ENCODE results near the gene GAN. TPM values are rescaled to one million over a fixed set of nuclear protein-coding genes. Genes with fewer than 3 reads are reported as not detected.
A peak's percentile ranks its signal among the peaks of the same experiment; 100 is the strongest.

Gene GAN
- total RNA-seq, 1 experiment from 2014 or later: 6.8 TPM

DNA sequence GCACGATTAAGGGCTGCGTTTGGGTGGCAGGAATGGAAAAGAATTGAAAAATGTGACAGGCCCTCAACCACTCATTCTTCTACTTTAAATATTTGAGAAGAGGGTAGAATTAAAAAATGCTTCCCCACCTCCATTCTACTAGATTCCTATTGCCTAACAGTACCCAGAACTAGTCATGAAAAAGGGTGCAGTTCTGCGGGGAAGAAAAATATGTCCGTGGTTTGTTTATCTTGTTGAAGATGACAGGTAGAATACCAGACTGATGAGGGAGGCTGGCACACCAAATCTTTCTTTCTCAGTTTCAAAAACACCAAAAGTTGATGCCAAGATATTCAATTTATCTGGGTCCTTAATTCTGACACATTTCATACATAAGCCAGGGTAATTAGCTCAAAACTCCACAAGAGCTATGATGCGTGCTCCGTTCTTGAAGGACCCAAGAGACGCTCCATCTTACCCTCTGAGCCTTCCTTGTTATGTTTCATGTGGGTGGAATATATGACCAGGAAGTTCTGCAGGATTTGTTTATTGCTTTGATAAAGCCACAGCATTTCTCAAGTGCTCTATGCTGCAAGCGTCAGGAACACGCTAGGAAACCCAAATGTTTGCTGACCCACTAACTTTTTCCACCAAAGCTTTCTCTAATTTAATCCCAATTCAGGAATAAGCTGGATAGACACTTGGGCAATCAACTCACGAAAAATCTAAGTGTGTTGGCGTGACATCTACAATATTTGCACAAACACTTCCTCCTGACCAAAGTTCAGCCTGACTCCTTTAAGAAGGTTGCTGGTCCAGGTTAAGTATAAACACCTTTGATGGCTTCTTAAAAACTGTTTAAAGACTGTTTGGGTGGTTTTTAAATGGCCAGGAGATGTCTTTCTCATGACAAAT, 20.6 kb upstream of the GAN start:
- in situ Hi-C loops (cut with HindIII; ENCODE audit: low pct_unique_long_range_greater_than_20kb, low sequenced_read_pairs): no loop called here
- no peak for DNase-seq (ENCODE audit: low read depth, low spot score)

DNA sequence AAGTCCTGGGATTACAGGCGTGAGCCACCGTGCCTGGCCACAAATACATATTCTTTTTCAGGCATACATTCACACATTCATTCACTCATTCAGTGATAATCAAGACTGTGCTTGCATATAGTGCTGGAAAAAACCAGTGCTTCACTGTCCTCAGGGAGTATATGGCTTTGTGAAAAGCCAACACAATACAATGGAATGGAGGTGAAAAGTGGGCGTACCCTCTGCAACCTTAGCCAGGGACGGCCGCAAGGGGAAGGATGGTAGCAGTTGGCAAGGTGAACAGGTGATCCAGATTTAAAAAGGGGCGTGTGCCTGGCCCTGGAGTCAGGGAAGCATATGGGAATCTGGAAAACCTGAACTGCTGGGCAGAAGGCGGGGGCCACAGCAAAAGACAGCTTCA, 18.1 kb upstream of the GAN start:
- in situ Hi-C loops (cut with HindIII; ENCODE audit: low pct_unique_long_range_greater_than_20kb, low sequenced_read_pairs): no loop called here
- DNase-seq (ENCODE audit: low read depth, low spot score): no peak

DNA sequence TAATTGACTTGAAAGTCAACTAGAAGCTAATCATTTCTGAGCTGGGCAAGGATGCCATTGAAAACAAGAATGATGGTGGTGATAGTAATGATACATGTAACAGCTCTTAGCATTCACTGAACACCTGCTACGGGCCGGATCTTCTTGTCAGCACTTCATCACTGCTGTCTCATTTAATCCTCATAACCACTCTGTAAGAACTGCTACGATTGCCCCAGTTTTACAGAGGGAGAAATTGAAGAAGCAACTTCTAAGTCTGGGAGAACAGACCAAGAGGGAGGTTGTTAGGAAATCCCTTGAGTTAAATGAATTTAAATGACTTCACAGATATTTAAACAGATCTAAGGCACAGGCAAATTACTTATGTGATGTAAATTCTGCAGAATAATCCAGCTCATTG, 7.0 kb upstream of the GAN start:
- in situ Hi-C loops (cut with HindIII; ENCODE audit: low pct_unique_long_range_greater_than_20kb, low sequenced_read_pairs): no loop called here
- no peak for DNase-seq (ENCODE audit: low read depth, low spot score)

DNA sequence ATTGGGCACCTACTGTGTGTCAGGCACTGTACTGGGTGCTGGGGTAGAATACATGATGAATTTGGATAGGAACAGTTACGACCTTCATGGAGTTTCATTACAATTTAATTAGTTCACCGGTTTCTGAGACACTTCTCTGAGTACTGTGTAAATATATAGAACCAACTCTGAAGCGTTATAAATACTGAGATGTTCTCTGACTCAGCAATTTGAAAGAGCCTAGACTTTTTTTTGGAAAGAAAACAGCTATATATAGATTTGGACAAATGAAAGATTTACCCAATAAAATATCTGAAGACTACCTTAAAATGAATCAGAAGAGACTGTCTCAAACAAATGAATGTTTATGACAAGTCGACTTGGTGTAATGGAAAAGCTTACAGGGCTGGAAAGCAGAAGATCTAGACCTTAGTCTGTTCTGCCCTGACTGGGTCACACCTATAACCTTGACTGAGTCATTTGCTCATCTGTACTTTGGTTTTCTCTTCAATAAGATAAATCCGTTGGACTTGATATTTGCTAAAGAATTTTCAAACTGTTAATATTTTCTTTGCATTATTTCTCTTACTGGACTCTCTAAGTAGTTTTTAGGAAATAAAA, 4.6 kb upstream of the GAN start:
- in situ Hi-C loops (cut with HindIII; ENCODE audit: low pct_unique_long_range_greater_than_20kb, low sequenced_read_pairs): no loop called here
- DNase-seq (ENCODE audit: low read depth, low spot score): no peak

DNA sequence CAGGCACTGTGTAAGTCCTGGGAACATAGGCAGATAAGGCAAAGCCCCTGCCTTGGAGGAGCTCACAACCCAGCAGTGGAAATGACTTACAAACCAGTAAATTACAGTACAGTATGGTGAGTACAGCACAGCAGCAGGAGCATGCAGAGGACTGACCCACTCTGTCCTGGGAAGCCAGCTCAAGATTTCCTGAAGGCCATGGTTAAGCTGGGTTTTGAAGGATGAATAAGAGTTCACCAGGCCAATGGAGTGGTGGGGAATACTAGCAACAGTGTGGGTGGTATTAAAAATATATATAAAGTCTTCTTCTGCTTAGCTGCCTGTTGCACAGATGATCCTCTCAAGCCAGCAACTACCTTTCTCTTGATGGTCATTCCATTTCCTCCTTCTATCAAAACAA, 3.0 kb upstream of the GAN start:
- in situ Hi-C loops (cut with HindIII; ENCODE audit: low pct_unique_long_range_greater_than_20kb, low sequenced_read_pairs): no loop called here
- no peak for DNase-seq (ENCODE audit: low read depth, low spot score)

DNA sequence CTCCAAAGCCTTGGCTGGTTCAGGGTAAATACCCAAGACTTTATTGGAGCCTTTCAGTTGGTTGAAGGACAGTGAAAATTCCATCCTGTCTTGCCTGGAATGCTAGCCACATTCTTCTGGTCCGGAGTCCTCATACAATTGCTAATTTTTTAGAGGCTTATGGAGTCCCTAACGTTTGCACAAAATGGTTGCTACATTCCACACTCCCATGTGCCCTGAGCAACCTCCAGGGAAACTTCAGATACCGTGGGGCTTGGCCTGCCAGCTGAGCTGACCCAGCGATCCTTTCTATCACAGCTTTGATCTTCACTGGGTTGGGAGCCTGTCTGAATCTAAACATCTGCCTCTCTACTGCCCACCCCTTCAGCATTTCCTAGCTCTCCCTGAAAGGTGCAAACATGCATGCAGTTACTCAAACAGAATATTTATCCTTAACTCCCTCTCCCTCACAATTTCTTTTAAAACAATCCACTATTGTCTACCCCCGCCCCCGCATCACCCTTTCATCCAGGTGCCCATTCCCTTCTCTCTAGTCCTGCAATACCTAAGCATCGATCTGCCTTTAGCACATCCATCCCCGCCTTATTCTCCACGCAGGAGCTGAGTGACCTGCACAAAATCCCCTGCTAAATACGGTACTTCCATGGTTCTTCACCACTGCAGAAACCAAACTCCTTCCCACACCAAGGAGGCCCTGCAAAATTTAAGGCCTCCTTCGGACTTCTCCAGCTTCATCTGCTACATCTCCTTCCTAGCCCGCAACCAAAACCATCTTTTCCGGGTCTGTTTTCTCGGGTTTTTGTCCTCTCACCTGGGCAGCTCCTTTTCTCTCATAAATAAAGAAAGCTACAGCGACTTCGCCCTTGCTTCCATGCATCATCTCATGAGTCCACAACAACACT, 810 bp upstream of the GAN start:
- in situ Hi-C loops (cut with HindIII; ENCODE audit: low pct_unique_long_range_greater_than_20kb, low sequenced_read_pairs): no loop called here

DNA sequence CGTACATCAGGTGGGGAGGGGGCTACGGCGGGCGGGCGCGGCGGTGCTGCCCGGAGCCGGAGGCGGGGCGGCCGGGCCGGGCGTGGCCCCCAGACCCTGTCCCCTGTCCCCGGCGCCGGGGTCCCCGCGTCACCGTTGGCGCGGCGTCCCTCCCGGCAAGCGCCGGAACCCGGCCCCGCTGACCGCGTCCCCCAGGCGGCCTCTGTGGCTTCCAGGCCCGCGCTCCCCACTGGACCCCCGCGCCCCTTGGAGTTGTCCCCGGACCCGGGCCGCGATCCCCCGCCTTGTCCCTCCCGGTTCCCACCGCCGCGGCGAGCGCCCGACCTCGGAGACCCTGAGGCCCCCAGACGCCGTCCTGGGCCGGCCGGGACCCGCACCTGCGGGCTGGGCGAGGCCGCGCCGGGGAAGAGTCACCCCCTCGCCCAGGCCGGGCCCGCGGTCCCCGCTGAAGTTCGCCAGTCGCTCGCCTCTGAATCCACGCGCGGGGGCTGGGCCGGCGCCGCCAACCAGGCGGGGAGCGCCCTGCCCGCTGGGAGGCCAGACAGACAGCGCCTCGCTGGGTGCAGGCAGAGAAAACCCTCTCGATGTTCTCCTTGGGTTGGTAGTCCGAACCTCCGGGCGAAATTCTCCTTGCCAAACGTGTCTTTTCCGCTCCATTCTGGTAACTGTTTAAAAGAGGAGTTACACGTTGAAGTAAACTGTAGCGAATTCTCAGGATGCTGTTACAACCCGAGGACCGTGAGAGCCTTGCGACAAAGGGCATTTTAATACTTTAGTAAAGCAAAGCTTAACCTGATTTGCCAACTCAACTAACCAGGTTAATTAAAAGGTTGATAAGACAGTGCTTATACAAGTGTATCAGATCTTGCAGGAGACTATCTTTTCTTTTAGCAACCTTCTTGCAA, 761 bp downstream of the GAN start:
- in situ Hi-C loops (cut with HindIII; ENCODE audit: low pct_unique_long_range_greater_than_20kb, low sequenced_read_pairs): no loop called here
- peak; percentile 26 for DNase-seq (ENCODE audit: low read depth, low spot score)

More for the DNA sequence above, 810 bp upstream of the GAN start:
- no peak for DNase-seq (ENCODE audit: low read depth, low spot score)

DNA sequence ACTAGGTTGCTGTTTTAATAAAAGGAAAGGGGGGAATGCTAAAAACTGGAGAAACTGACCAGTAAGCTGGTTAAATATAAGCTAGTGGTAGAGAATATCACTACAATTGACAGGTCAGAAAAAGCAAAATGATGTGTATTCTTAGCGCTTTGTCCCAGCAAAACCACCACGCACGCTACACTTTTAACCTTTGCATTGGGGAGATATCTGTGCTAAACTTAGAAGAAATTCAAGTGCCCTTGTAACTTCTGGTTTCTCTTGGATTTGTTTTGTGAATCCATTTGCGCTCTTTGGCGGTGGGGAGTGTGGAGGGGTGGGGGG, 1.4 kb downstream of the GAN start:
- in situ Hi-C loops (cut with HindIII; ENCODE audit: low pct_unique_long_range_greater_than_20kb, low sequenced_read_pairs): no loop called here

DNA sequence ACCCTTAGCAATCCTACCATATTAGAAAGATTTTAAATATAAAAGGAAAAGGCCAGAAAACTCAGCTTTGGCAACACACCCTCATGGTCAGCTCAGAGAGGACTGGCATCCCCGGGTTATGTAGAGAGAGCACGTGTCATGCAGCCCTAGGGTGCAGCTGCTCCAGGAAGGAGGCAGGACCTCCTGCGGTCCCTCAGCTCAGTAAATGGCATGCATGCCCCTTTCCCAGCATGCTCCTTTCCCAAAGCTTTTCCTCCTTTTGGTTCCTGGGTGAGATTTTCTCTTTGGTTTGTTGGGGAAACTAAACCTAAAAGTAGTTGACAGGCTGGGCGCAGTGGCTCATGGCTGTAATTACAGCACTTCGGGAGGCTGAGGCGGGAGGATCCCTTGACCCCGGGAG, 3.9 kb downstream of the GAN start:
- DNase-seq (ENCODE audit: low read depth, low spot score): peak; percentile 28
- in situ Hi-C loops (cut with HindIII; ENCODE audit: low pct_unique_long_range_greater_than_20kb, low sequenced_read_pairs): no loop called here

More for the DNA sequence above, 1.4 kb downstream of the GAN start:
- DNase-seq (ENCODE audit: low read depth, low spot score): no peak

DNA sequence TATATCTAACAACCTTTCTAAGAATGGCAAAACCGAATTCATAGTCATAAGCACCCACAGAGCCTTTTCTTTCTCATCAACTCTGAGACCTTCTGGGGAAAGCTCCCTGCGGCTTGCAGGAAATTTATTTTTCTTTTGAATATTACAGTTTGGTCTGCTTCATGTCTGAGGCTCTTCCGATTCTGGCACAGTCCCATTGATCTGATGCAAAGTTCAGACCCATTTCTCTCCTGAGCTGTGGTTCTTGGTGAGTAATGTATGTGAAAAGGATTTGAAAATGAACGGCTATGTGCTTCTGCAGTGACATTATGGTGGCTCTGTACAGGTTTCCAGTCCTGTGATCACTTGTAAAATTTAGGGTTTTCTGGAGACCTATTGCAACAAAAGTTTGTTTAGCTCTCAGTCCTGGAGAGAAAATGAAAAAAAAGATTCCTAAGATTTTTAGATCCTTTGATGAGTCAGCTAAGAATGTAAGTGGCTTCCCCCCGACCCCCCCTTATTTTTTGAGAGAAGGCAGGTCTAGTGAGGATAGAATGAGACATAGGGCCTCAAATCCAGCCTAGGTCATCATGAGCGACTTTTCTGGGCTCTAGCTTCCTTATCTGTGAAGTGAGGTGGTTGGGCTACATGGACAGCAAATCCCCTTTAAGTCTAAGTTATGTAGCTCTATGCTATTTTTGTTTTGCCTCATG, 4.6 kb downstream of the GAN start:
- in situ Hi-C loops (cut with HindIII; ENCODE audit: low pct_unique_long_range_greater_than_20kb, low sequenced_read_pairs): no loop called here
- no peak for DNase-seq (ENCODE audit: low read depth, low spot score)

DNA sequence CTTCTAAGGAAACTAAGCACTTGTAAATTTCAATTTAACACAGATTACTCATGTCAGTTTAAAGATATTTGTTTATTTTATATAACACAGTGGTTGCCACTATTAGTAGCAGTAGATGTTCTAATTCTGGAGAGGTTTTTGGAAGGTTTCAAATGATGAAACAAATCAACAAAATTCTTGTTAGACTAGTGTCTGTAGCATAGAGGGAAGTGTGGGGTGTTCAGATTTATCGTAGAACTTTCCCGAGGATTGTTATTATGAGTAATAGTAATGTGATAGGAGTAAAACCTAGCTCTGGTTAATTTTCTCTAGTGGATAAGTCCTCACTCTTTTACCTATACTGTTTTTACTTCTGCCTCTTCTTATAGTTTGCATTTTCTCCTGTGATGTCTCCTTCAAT, 6.3 kb downstream of the GAN start:
- no peak for DNase-seq (ENCODE audit: low read depth, low spot score)
- in situ Hi-C loops (cut with HindIII; ENCODE audit: low pct_unique_long_range_greater_than_20kb, low sequenced_read_pairs): no loop called here

DNA sequence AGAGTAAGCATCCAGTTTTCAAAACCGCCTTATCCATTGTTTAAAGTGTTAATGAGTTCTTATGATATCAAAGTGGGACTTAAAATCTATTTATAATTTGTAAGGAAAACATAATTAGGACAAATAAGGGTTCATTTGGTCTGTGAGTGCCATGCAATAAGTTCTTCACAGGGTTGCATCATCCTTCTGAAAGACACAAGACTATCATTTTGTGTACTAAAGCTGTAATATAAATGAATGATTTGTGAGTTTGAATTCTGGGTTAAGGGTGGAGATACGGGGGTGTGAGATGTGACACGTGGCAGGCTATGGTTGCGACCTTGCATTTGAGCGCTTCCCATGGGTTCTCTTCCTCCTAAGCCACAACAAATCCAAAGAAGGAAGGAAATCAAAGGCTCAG, 6.8 kb downstream of the GAN start:
- DNase-seq (ENCODE audit: low read depth, low spot score): no peak
- in situ Hi-C loops (cut with HindIII; ENCODE audit: low pct_unique_long_range_greater_than_20kb, low sequenced_read_pairs): no loop called here

DNA sequence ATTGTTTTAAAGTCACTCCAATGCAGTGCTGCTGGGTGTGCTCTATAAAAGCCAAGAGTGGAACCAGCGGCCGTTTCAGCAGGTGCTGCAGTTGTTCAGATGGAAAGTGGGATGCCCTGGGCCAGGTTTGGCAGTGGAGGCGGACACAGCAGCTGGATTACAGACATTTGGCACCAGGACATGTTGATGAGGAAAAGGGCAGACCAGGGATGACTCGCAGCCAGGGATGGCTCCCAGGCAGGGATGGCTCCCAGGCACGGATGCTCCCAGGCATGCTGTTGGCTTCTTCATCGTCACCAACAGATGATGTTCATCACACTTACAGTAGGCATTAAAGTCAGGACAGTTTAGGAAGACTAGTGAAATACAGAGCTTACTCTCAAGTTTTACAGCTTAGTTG, 10.0 kb downstream of the GAN start:
- in situ Hi-C loops (cut with HindIII; ENCODE audit: low pct_unique_long_range_greater_than_20kb, low sequenced_read_pairs): no loop called here
- no peak for DNase-seq (ENCODE audit: low read depth, low spot score)

DNA sequence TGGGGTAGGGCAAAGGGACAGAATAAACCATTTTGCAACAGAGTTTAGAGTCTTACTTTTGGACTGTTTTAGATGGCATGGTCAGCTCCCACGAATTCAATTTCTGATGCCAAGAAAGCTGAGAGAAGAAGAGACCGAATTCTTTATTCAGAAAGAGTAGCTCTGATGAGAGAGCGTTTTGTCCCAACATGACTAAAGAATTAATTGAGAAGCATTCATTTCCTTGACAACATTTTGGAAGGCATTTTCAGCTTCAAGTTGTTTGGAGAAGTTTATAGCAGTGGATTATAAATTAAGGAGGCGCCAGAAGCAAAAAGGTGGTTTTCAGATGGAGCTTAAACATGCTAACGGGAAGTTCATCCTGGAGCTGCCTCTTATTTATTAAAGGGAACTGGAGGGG, 12.2 kb downstream of the GAN start:
- in situ Hi-C loops (cut with HindIII; ENCODE audit: low pct_unique_long_range_greater_than_20kb, low sequenced_read_pairs): no loop called here
- no peak for DNase-seq (ENCODE audit: low read depth, low spot score)

DNA sequence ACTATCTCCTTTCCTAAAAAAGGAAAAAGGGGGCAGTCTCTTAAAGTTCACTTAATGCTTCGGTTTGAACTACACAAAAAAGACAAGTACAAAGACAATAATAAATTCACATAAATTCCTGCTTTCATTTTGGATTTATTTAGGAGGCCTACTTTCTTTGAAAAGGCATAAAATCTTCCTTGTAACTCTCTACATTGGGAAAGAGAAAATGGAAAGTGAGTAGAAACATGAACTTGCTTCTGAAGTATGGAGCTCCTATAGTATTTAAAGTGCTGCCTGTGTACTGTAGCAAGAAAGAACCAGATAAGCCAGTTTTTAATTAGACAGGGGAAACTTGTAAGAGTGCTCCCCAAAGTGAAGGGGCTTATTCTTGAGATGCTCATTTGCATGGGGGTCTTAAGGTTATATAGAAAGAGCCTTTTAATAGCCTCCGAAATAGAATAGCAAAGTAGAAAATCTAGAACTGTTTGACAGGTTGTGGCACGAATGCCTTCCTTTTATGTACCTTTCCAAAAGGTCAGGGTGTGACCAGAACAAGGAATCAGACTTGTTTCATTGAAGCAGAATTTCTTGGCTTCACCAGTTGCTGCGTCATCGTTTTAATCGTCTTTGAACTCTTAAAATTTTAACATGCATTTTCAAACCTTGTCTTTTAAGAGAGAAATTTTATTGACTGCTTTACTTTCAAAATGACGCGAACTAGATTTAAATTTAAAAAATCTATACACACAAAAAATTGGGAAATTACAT, 12.9 kb downstream of the GAN start:
- DNase-seq (ENCODE audit: low read depth, low spot score): no peak
- in situ Hi-C loops (cut with HindIII; ENCODE audit: low pct_unique_long_range_greater_than_20kb, low sequenced_read_pairs): no loop called here

DNA sequence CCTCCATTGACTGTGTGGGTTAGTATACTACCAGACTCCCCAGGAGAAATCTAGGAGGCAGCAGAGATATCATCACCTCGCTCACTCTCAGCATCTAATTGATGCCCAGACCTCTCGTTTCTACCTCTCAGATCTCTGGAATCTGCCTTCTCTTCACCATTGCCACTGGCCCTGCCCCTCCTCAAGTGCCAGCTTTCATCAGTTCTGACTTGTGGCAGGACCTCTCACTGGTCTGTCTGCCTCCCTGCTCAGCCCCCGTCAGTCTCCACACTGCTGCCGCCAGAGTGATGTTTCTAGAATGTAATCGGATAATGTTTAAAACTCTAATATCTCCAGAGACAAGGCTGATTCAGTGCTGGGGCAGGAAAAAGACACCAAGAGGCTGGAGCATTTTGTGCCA, 15.2 kb downstream of the GAN start:
- no peak for DNase-seq (ENCODE audit: low read depth, low spot score)
- in situ Hi-C loops (cut with HindIII; ENCODE audit: low pct_unique_long_range_greater_than_20kb, low sequenced_read_pairs): no loop called here
